ENCODE measurements around the gene HNRNPLL. TPM values are rescaled to one million over a fixed set of nuclear protein-coding genes. Genes with fewer than 3 reads are reported as not detected.
"Not testable (repeated sequence)": the region's sequence is repeated elsewhere in the genome, so short reads cannot be mapped to it uniquely, and the experiment has no call there.

HNRNPLL gene
- total RNA-seq, 4 donors from 2014 or later = 35.6 to 100 (median 55.4) TPM

DNA sequence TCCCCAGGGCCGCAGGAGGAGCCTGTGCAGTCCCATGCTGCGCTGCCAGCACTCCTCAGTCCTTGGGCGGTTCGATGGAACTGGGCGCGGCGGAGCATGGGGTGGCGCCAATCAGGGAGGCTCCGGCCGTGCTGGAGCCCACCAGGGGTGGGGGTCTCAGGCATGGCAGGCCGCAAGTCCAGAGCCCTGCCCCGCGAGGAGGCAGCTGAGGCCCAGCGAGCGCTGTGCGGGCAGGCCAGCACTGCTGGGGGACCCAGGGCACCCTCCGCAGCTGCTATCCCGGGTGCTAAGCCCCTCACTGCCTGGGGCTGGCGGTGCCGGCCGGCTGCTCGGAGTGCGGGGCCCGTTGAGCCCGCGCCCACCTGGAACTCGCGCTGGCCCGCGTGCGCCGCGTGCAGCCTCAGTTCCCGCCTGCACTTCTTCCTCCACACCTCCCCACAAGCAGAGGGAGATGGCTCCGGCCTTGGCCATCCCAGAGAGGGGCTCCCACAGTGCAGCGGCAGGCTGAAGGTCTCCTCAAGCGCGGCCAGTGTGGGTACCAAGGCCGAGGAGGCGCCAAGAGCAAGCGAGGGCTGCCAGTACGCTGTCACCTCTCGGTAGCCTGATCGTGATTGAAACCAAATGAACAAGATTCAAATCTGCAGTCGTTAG, 40.4 kb upstream of the HNRNPLL start:
- H3K9me3 ChIP-seq = no peaks in the 10 kb centered on the region
- H3K4me3 ChIP-seq = no peak overlapping the region
- H3K27me3 ChIP-seq = no peaks in the 10 kb centered on the region
- no peak overlapping the region for H3K27ac ChIP-seq
- H3K4me1 ChIP-seq = no peaks in the 10 kb centered on the region
- no peak for TF ChIP-seq POLR2A (IDR thresholded peaks at IDR 0.05)
- TF ChIP-seq, protein P1, sequence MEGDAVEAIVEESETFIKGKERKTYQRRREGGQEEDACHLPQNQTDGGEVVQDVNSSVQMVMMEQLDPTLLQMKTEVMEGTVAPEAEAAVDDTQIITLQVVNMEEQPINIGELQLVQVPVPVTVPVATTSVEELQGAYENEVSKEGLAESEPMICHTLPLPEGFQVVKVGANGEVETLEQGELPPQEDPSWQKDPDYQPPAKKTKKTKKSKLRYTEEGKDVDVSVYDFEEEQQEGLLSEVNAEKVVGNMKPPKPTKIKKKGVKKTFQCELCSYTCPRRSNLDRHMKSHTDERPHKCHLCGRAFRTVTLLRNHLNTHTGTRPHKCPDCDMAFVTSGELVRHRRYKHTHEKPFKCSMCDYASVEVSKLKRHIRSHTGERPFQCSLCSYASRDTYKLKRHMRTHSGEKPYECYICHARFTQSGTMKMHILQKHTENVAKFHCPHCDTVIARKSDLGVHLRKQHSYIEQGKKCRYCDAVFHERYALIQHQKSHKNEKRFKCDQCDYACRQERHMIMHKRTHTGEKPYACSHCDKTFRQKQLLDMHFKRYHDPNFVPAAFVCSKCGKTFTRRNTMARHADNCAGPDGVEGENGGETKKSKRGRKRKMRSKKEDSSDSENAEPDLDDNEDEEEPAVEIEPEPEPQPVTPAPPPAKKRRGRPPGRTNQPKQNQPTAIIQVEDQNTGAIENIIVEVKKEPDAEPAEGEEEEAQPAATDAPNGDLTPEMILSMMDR (IDR thresholded peaks at IDR 0.05) = no peak
- no peaks in the 10 kb centered on the region for H3K36me3 ChIP-seq
- intact Hi-C loops (cut with DNase I; ENCODE audit: low total_unique reads) = no loop called here
- no peak for DNase-seq

DNA sequence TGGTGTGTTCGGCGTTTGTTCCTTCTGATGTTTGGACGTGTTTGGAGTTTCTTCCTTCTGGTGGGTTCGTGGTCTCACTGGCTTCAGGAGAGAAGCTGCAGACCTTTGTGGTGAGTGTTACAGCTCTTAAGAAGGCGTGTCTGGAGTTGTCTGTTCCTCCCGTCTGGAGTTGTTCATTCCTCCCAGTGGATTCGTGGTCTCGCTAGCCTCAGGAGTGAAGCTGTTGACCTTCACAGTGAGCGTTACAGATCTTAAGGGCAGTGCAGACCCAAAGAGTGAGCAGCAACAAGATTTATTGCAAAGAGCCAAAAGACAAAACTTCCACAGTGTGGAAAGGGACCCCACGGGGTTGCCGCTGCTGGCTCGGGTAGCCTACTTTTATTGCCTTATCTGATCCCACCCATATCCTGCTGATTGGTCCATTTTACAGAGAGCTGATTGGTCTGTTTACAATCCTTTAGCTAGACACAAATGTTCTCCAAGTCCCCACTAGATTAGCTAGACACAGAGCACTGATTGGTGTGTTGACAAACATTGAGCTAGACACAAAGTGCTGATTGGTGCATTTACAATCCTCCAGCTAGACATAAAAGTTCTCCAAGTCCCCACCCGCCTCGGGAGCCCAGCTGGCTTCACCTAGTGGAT, 39.8 kb upstream of the HNRNPLL start:
- DNase-seq; H3K27me3 ChIP-seq; H3K27ac ChIP-seq; H3K4me1 ChIP-seq; H3K4me3 ChIP-seq; H3K36me3 ChIP-seq; intact Hi-C loops (cut with DNase I; ENCODE audit: low total_unique reads); H3K9me3 ChIP-seq: not testable (repeated sequence)

DNA sequence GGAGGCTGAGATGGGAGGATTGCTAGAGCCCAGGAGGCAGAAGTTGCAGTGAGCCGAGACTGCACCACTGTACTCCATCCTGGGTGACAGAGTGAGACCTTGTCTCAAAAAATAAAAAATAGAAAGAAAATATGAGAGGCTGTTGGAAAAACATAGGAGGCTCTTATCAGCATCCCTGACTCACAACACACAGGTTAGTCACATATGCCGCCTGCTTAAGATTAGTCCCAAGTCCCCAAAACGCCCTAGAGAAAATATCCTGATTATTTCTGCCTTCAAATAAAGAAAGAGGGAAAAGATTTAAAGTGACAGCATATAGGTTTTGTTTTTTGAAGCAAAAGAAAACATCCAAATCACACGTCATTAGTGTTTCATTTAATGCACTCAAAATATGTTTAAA, 33.3 kb upstream of the HNRNPLL start:
- Histone ChIP-seq H3K27ac (no peak overlapping the region), H3K27me3 (no peaks in the 10 kb centered on the region), H3K36me3 (no peaks in the 10 kb centered on the region), H3K4me1 (no peaks in the 10 kb centered on the region), H3K9me3 (no peaks in the 10 kb centered on the region), H3K4me3 (no peak overlapping the region)
- intact Hi-C loops (cut with DNase I; ENCODE audit: low total_unique reads) = no loop called here
- DNase-seq = no peak
- TF ChIP-seq POLR2A (IDR thresholded peaks at IDR 0.05) = no peak
- TF ChIP-seq, protein P1 (IDR thresholded peaks at IDR 0.05) = no peak

- Histone ChIP-seq H3K9me3 (no peaks in the 10 kb centered on the region), H3K36me3 (no peaks in the 10 kb centered on the region), H3K27me3 (no peaks in the 10 kb centered on the region), H3K4me1 (no peaks in the 10 kb centered on the region), H3K27ac (no peak overlapping the region), H3K4me3 (no peak overlapping the region)
- TF ChIP-seq, protein P1 (IDR thresholded peaks at IDR 0.05) = no peak
- TF ChIP-seq POLR2A (IDR thresholded peaks at IDR 0.05) = no peak
- no peak for DNase-seq
- intact Hi-C loops (cut with DNase I; ENCODE audit: low total_unique reads) = no loop called here
Measured at GRCh38 chr2:38635139-38635538, 32.4 kb upstream of the HNRNPLL start.

DNA sequence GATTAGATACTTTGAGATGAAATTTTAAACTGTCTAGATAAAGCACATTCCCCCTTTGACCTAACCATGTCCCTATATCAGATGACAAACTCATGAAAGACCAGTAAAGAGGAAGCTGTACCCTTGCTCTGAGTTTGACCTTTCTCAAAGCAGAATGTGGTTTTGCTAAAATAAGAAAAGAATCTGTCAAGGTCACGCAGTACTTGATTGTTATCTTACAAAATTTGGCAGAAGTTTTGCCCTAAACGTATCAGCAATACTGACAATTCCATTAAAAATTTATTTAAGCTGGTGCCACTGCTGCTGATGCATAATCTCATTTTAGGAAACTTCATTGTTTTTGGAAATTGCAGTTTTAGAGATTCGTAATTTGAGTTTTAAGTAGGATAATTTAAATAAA, 32.0 kb upstream of the HNRNPLL start:
- intact Hi-C loops (cut with DNase I; ENCODE audit: low total_unique reads) = no loop called here
- H3K4me3 ChIP-seq = no peak overlapping the region
- H3K27ac ChIP-seq = no peak overlapping the region

More for the DNA sequence above, 32.0 kb upstream of the HNRNPLL start:
- TF ChIP-seq POLR2A (IDR thresholded peaks at IDR 0.05) = no peak
- TF ChIP-seq, protein P1 (IDR thresholded peaks at IDR 0.05) = no peak
- no peaks in the 10 kb centered on the region for H3K36me3 ChIP-seq
- DNase-seq = no peak
- H3K4me1 ChIP-seq = no peaks in the 10 kb centered on the region
- no peaks in the 10 kb centered on the region for H3K9me3 ChIP-seq
- no peaks in the 10 kb centered on the region for H3K27me3 ChIP-seq

Data from uterus (tissue), 4 donors.